GM23338 (cell line): ENCODE results near the gene DNAJC13. TPM values are rescaled to one million over a fixed set of nuclear protein-coding genes. Genes with fewer than 3 reads are reported as not detected.

Experiments
- ATAC-seq: fragments of 200-7000 bp; cut with Tn5 transposase; 3 replicates; pipeline ENCODE4 v1.9.1; 2020
- DNase-seq: peaks from one replicate; pipeline ENCODE4 v3.0.0-alpha.2; 2015; ENCODE audit warnings: low spot score
- H2AFZ ChIP-seq: fragments of 200-600 bp; sonication (generic); 2 replicates; pipeline ENCODE4 v1.8.0; 2016; ENCODE audit warnings: antibody characterized with exemption, mild to moderate bottlenecking, moderate library complexity
- H3F3A ChIP-seq: fragments of 200-600 bp; sonication (generic); replicated peaks from 2 replicates; pipeline ENCODE4 v1.8.0; 2017; ENCODE audit warnings: antibody characterized with exemption, mixed run types, low read depth
- H3K27ac ChIP-seq: fragments of 200-600 bp; sonication (generic); 2 replicates; pipeline ENCODE4 v1.6.1; 2016; ENCODE audit warnings: low read depth
- H3K27me3 ChIP-seq: fragments of 200-600 bp; sonication (generic); 2 replicates; pipeline ENCODE4 v1.8.0; 2016; ENCODE audit warnings: mild to moderate bottlenecking, mixed run types, moderate library complexity; ENCODE audit not compliant: insufficient read depth
- H3K36me3 ChIP-seq: fragments of 200-600 bp; sonication (generic); 2 replicates; pipeline ENCODE4 v1.8.0; 2016; ENCODE audit warnings: mild to moderate bottlenecking; ENCODE audit not compliant: insufficient read depth
- H3K4me1 ChIP-seq: fragments of 200-600 bp; sonication (generic); 2 replicates; pipeline ENCODE4 v1.8.0; 2016; ENCODE audit warnings: mild to moderate bottlenecking, moderate library complexity; ENCODE audit not compliant: insufficient read depth
- H3K4me2 ChIP-seq: fragments of 200-600 bp; sonication (generic); 2 replicates; pipeline ENCODE4 v1.7.1; 2017; ENCODE audit warnings: mixed run types
- H3K4me3 ChIP-seq: fragments of 200-600 bp; sonication (generic); 2 replicates; pipeline ENCODE4 v1.6.1; 2016; ENCODE audit warnings: mixed run types
- H3K79me2 ChIP-seq: fragments of 200-600 bp; sonication (generic); replicated peaks from 2 replicates; pipeline ENCODE4 v1.8.0; 2017; ENCODE audit warnings: mild to moderate bottlenecking; ENCODE audit not compliant: insufficient read depth
- H3K9me2 ChIP-seq: fragments of 200-600 bp; sonication (generic); 2 replicates; pipeline ENCODE4 v1.8.0; 2017; ENCODE audit not compliant: insufficient read depth
- H4K20me1 ChIP-seq: fragments of 200-600 bp; sonication (generic); replicated peaks from 2 replicates; pipeline ENCODE4 v1.8.0; 2017; ENCODE audit warnings: mild to moderate bottlenecking; ENCODE audit not compliant: insufficient read depth
- H3K27ac Mint-ChIP-seq: 2 replicates; pipeline ENCODE4 v1.8.0; 2020; ENCODE audit warnings: inconsistent platforms, mild to moderate bottlenecking, moderate library complexity, mixed read lengths
- H3K27me3 Mint-ChIP-seq: 3 replicates; pipeline ENCODE4 v1.8.0; 2022; ENCODE audit warnings: low read depth, mild to moderate bottlenecking, moderate library complexity, mixed read lengths, inconsistent platforms; ENCODE audit not compliant: insufficient read depth, poor library complexity
- H3K36me3 Mint-ChIP-seq: 3 replicates; pipeline ENCODE4 v1.8.0; 2021; ENCODE audit warnings: low read depth, mild to moderate bottlenecking, inconsistent platforms, moderate library complexity, mixed read lengths
- H3K4me1 Mint-ChIP-seq: 3 replicates; pipeline ENCODE4 v1.8.0; 2020; ENCODE audit warnings: mild to moderate bottlenecking, inconsistent platforms, mixed read lengths
- H3K4me3 Mint-ChIP-seq: 3 replicates; pipeline ENCODE4 v1.8.0; 2021; ENCODE audit warnings: moderate library complexity, mild to moderate bottlenecking, inconsistent platforms, mixed read lengths
- H3K9me3 Mint-ChIP-seq: 3 replicates; pipeline ENCODE4 v1.8.0; 2020; ENCODE audit warnings: moderate library complexity, mild to moderate bottlenecking, inconsistent platforms, mixed read lengths
- CREB1 ChIP-seq: fragments of 250-450 bp; sonication (Bioruptor Pico); IDR thresholded peaks from 2 replicates; pipeline ENCODE4 v1.5.0; 2020; ENCODE audit warnings: low read depth, mild to moderate bottlenecking, moderate library complexity
- CTCF ChIP-seq, 2 experiments: fragments of 200-600 bp in 1 of 2; sonication (generic) in 1 of 2; conservative IDR thresholded peaks; 2 replicates each; pipeline versions ENCODE4 v1.5.1 to v1.6.1; 2016 to 2017; ENCODE audit warnings: antibody characterized with exemption in 2 of 2, low read depth in 2 of 2, mild to moderate bottlenecking in 2 of 2, moderate library complexity in 1 of 2
- ETS1 ChIP-seq: IDR thresholded peaks from 2 replicates; pipeline ENCODE4 v1.6.1; 2016; ENCODE audit warnings: antibody characterized with exemption
- EZH2 ChIP-seq: fragments of 200-600 bp; sonication (generic); IDR thresholded peaks from one replicate; pipeline ENCODE4 v1.8.0; 2017; ENCODE audit warnings: antibody characterized with exemption, mild to moderate bottlenecking, low read depth; ENCODE audit not compliant: unreplicated experiment
- EZH2phosphoT487 ChIP-seq: fragments of 200-600 bp; sonication (generic); IDR thresholded peaks from one replicate; pipeline ENCODE4 v1.8.1; 2018; ENCODE audit warnings: antibody characterized with exemption; ENCODE audit not compliant: unreplicated experiment
- JUNB ChIP-seq: IDR thresholded peaks from one replicate; pipeline ENCODE4 v1.6.1; 2016; ENCODE audit warnings: antibody characterized with exemption; ENCODE audit not compliant: unreplicated experiment
- NANOG ChIP-seq: IDR thresholded peaks from 2 replicates; pipeline ENCODE4 v1.6.1; 2016; ENCODE audit warnings: antibody characterized with exemption, borderline replicate concordance
- POLR2AphosphoS5 ChIP-seq: IDR thresholded peaks from 2 replicates; pipeline ENCODE4 v1.6.1; 2016; ENCODE audit warnings: antibody characterized with exemption, low read depth
- STAT1 ChIP-seq: IDR thresholded peaks from one replicate; pipeline ENCODE4 v1.6.1; 2016; ENCODE audit warnings: antibody characterized with exemption; ENCODE audit not compliant: unreplicated experiment
- ZNF114 ChIP-seq: fragments of 250-450 bp; sonication (Bioruptor Pico); IDR thresholded peaks from 2 replicates; pipeline ENCODE4 v1.5.0; 2020; ENCODE audit warnings: mild to moderate bottlenecking, moderate library complexity
- ZNF331 ChIP-seq: fragments of 250-450 bp; sonication (Bioruptor Pico); IDR thresholded peaks from 2 replicates; pipeline ENCODE4 v1.5.0; 2020; ENCODE audit warnings: low read depth, mild to moderate bottlenecking, moderate library complexity
- polyA plus RNA-seq: library from polyadenylated mRNA; unstranded; fragments of >200 nt; fragmentation: Nextera tagmentation; extraction: Ambion mirVana; gene quantifications from 2 replicates; pipeline ENCODE4 v1.2.1, GENCODE V29; 2016
- total RNA-seq: library from RNA; depleted of rRNA; stranded (reverse); fragments of >200 nt; shearing (Covaris generic); gene quantifications from 2 replicates; pipeline ENCODE4 v1.2.3, GENCODE V29; 2014

The DNAJC13 gene
- total and polyA plus RNA-seq, 2 experiments from 2014 or later = 8.3 to 33.6 TPM

- TF ChIP-seq ETS1 (no peak), EZH2phosphoT487 (no peak), POLR2AphosphoS5 (no peak), ZNF331 (CRISPR knock-in tag) (no peak), EZH2 (no peak), CREB1 (CRISPR knock-in tag) (no peak), CTCF (conservative IDR thresholded peaks at IDR 0.05; ENCODE audit: low read depth in 2 of 2) (no peak), JUNB (no peak)
Observed at GRCh38 chr3:132499071-132499470, 81.8 kb downstream of the DNAJC13 start (continued).

DNA sequence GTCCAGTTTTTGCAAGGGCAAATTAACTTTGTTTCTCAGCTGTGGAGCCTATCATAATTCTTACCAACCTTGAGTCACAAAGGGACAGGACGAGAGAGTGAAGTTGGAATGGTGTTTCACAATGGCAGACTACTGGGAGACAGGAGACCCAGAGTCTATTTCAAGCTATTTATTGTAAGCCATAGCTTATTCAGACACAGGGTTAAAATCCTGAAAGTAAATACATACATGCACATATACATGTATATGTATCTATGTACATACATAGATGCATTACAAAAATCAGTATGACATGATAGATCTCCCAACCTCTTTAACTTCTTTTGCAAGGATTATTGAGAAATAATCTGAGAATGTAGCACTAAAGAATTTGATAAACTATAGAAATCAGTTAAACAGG, 86.3 kb downstream of the DNAJC13 start:
- Histone ChIP-seq H3K27me3 (no peaks in the 10 kb centered on the region), H3K9me2 (no peaks in the 10 kb centered on the region), H3F3A (no peaks in the 10 kb centered on the region), H4K20me1 (0 out of 2 replicates have a peak, but pooled peaks cover 5% of the 10 kb centered on the region), H3K4me2 (no peak overlapping the region), H3K36me3 (peaks cover 48% of the 10 kb centered on the region; the same call in 1 of the 2 replicates), H3K27ac (no peak overlapping the region), H2AFZ (no peak overlapping the region), H3K4me1 (no peaks in the 10 kb centered on the region), H3K79me2 (no peaks in the 10 kb centered on the region), H3K4me3 (no peak overlapping the region)
- Mint-ChIP-seq H3K9me3 (no peaks in the 10 kb centered on the region), H3K36me3 (peaks cover 38% of the 10 kb centered on the region), H3K4me3 (no peak overlapping the region), H3K27ac (no peak overlapping the region), H3K27me3 (peaks cover 2% of the 10 kb centered on the region), H3K4me1 (no peaks in the 10 kb centered on the region)
- TF ChIP-seq EZH2 (no peak), ZNF331 (CRISPR knock-in tag) (no peak), ZNF114 (CRISPR knock-in tag) (no peak), ETS1 (no peak)
- ATAC-seq = no peak
- DNase-seq = no peak

GRCh38 chr3:132504375-132504933, 87.2 kb downstream of the DNAJC13 start:
- no peak overlapping the region for H3K4me3 Mint-ChIP-seq
- no peaks in the 10 kb centered on the region for H3K27me3 Mint-ChIP-seq
- Histone ChIP-seq H3K27ac (no peak overlapping the region), H2AFZ (no peak overlapping the region), H3K9me2 (no peaks in the 10 kb centered on the region), H4K20me1 (peaks cover 5% of the 10 kb centered on the region; the same call in 1 of the 2 replicates), H3F3A (no peaks in the 10 kb centered on the region), H3K36me3 (peaks cover 42% of the 10 kb centered on the region; the same call in 1 of the 2 replicates), H3K27me3 (no peaks in the 10 kb centered on the region), H3K79me2 (no peaks in the 10 kb centered on the region), H3K4me2 (no peak overlapping the region), H3K4me3 (no peak overlapping the region), H3K4me1 (no peaks in the 10 kb centered on the region)
- H3K9me3 Mint-ChIP-seq = no peaks in the 10 kb centered on the region
- H3K36me3 Mint-ChIP-seq = peaks cover 46% of the 10 kb centered on the region
- no peak overlapping the region for H3K27ac Mint-ChIP-seq
- no peak for ATAC-seq
- no peaks in the 10 kb centered on the region for H3K4me1 Mint-ChIP-seq
- DNase-seq = no peak
- TF ChIP-seq EZH2 = no peak
- TF ChIP-seq ZNF331 (CRISPR knock-in tag) = no peak
- TF ChIP-seq NANOG = no peak
- TF ChIP-seq STAT1 = no peak
- TF ChIP-seq ZNF114 (CRISPR knock-in tag) = no peak
- no peak for TF ChIP-seq JUNB
- no peak for TF ChIP-seq ETS1
- no peak for TF ChIP-seq EZH2phosphoT487
- no peak for TF ChIP-seq POLR2AphosphoS5
- TF ChIP-seq CREB1 (CRISPR knock-in tag) = no peak
